Ascending aorta (tissue), 2 donors: ENCODE data around the gene CASP7. TPM values are rescaled to one million over a fixed set of nuclear protein-coding genes. Genes with fewer than 3 reads are reported as not detected.

Source experiments
- DNase-seq, 2 donors: peaks; one replicate each; pipeline ENCODE4 v3.0.0-alpha.2; 2019; ENCODE audit warnings: low spot score in 2 of 2
- H3K27ac ChIP-seq, 2 donors: fragments of 200-600 bp; sonication (generic); one replicate each; pipeline ENCODE4 v1.5.1; 2016 to 2017; ENCODE audit warnings: mild to moderate bottlenecking in 1 of 2
- H3K27me3 ChIP-seq: fragments of 200-600 bp; sonication (generic); one replicate; pipeline ENCODE4 v1.5.1; 2017
- H3K36me3 ChIP-seq, 2 donors: fragments of 200-600 bp; sonication (generic); one replicate each; pipeline ENCODE4 v1.5.1; 2016
- H3K4me1 ChIP-seq, 2 donors: fragments of 200-600 bp; sonication (generic); one replicate each; pipeline ENCODE4 v1.5.1; 2016 to 2017; ENCODE audit warnings: mild to moderate bottlenecking in 1 of 2
- H3K4me3 ChIP-seq, 2 donors: fragments of 200-600 bp; sonication (generic); one replicate each; pipeline ENCODE4 v1.5.1; 2016 to 2017; ENCODE audit warnings: mild to moderate bottlenecking in 1 of 2
- H3K9me3 ChIP-seq, 2 donors: fragments of 200-600 bp; sonication (generic); one replicate each; pipeline ENCODE4 v1.5.1; 2016
- intact Hi-C: fragments of 100-400 bp; cut with DNase I; formaldehyde crosslinking; loops from one replicate; pipeline ENCODE4 v1.15.1; 2023
- total RNA-seq: library from RNA; depleted of rRNA; stranded (reverse); fragments of >200 nt; gene quantifications from one replicate; pipeline ENCODE4 v1.1.0, GENCODE V29; 2016
- TF ChIP-seq, protein P1 (sequence below), 3 experiments: fragments of 200-600 bp in 2 of 3; fragments of 450-650 bp in 1 of 3; sonication (generic) in 2 of 3; IDR thresholded peaks; one replicate each; pipeline ENCODE4 v1.5.1; 2016 to 2019; ENCODE audit warnings: antibody characterized with exemption in 3 of 3, mild to moderate bottlenecking in 1 of 3, moderate library complexity in 1 of 3

The CASP7 gene
- total RNA-seq, 1 donor from 2014 or later, result 27.2 TPM

- H3K27me3 ChIP-seq, result no peaks in the 10 kb centered on the region
- intact Hi-C loops, result loop anchor here (5.0 kb wide), 1 partner anchor 396 kb away; no protein-coding TSS in a partner anchor
- no peaks in the 10 kb centered on the region for H3K9me3 ChIP-seq
- no peaks in the 10 kb centered on the region for H3K36me3 ChIP-seq
- peaks cover 0 to 9% of the 10 kb centered on the region in 2 donors for H3K4me1 ChIP-seq
- no peak overlapping the region for H3K27ac ChIP-seq
- no peak overlapping the region for H3K4me3 ChIP-seq
- DNase-seq, result no peak
- TF ChIP-seq, protein P1, sequence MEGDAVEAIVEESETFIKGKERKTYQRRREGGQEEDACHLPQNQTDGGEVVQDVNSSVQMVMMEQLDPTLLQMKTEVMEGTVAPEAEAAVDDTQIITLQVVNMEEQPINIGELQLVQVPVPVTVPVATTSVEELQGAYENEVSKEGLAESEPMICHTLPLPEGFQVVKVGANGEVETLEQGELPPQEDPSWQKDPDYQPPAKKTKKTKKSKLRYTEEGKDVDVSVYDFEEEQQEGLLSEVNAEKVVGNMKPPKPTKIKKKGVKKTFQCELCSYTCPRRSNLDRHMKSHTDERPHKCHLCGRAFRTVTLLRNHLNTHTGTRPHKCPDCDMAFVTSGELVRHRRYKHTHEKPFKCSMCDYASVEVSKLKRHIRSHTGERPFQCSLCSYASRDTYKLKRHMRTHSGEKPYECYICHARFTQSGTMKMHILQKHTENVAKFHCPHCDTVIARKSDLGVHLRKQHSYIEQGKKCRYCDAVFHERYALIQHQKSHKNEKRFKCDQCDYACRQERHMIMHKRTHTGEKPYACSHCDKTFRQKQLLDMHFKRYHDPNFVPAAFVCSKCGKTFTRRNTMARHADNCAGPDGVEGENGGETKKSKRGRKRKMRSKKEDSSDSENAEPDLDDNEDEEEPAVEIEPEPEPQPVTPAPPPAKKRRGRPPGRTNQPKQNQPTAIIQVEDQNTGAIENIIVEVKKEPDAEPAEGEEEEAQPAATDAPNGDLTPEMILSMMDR (IDR thresholded peaks at IDR 0.05), result no peak
Measured at GRCh38 chr10:113706623-113707022, 26.9 kb downstream of the CASP7 start.

- H3K27ac ChIP-seq, result no peak overlapping the region
- intact Hi-C loops, result loop anchor here (5.0 kb wide), 1 partner anchor 394 kb away; no protein-coding TSS in a partner anchor
- H3K27me3 ChIP-seq, result no peaks in the 10 kb centered on the region
- no peak for DNase-seq
- no peak overlapping the region for H3K4me3 ChIP-seq
- TF ChIP-seq, protein P1 (IDR thresholded peaks at IDR 0.05), result no peak
- no peaks in the 10 kb centered on the region for H3K9me3 ChIP-seq
- H3K36me3 ChIP-seq, result no peaks in the 10 kb centered on the region
- H3K4me1 ChIP-seq, result peaks cover 0 to 9% of the 10 kb centered on the region in 2 donors
Measured at GRCh38 chr10:113708640-113709039, 28.9 kb downstream of the CASP7 start.

GRCh38 chr10:113709221-113709838, 29.6 kb downstream of the CASP7 start:
- intact Hi-C loops, result loop anchor here (5.0 kb wide), 1 partner anchor 393 kb away; no protein-coding TSS in a partner anchor
- Histone ChIP-seq H3K36me3 (no peaks in the 10 kb centered on the region), H3K4me1 (peaks cover 0 to 9% of the 10 kb centered on the region in 2 donors), H3K4me3 (no peak overlapping the region), H3K9me3 (no peaks in the 10 kb centered on the region), H3K27ac (no peak overlapping the region), H3K27me3 (no peaks in the 10 kb centered on the region)
- DNase-seq, result no peak
- TF ChIP-seq, protein P1 (IDR thresholded peaks at IDR 0.05), result no peak

- H3K27ac ChIP-seq, result no peak overlapping the region
- no peak for DNase-seq
- H3K4me3 ChIP-seq, result no peak overlapping the region
- intact Hi-C loops, result no loop called here
- no peaks in the 10 kb centered on the region for H3K27me3 ChIP-seq
- H3K36me3 ChIP-seq, result peaks cover 0 to 6% of the 10 kb centered on the region in 2 donors
- TF ChIP-seq, protein P1 (IDR thresholded peaks at IDR 0.05), result no peak
- H3K9me3 ChIP-seq, result no peaks in the 10 kb centered on the region
- peaks cover 0 to 9% of the 10 kb centered on the region in 2 donors for H3K4me1 ChIP-seq
Measured at GRCh38 chr10:113711142-113711541, 31.4 kb downstream of the CASP7 start.

DNA sequence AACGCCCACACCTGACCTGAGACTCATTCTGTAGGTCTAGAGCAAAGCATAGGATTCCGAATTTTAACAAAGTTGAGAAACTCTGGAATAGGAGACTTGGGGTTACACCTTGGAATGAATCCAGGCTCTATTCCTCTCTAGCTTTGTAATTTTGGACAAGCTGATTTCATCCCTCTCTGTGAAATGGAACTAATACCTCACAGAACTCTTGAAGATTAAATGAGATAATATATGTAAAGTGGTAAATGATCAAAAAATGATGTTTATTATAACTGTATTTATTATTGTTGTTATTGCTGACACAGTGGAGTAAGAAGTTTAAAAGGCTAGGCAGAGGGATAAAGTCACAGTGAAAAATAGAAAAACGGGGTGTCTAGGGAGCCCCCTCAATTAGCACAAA, 32.3 kb downstream of the CASP7 start:
- no peaks in the 10 kb centered on the region for H3K9me3 ChIP-seq
- no peak for DNase-seq
- TF ChIP-seq, protein P1 (IDR thresholded peaks at IDR 0.05), result no peak
- H3K27me3 ChIP-seq, result no peaks in the 10 kb centered on the region
- H3K4me1 ChIP-seq, result peaks cover 0 to 9% of the 10 kb centered on the region in 2 donors
- peaks cover 0 to 6% of the 10 kb centered on the region in 2 donors for H3K36me3 ChIP-seq
- no peak overlapping the region for H3K27ac ChIP-seq
- intact Hi-C loops, result no loop called here
- no peak overlapping the region for H3K4me3 ChIP-seq
